KMS-11 (cell line): ENCODE measurements around the gene MNX1.

Source experiments
- H2AFZ ChIP-seq: fragments of 200-600 bp; sonication (generic); 2 replicates; pipeline ENCODE4 v1.6.1; 2016; ENCODE audit warnings: antibody characterized with exemption, mixed run types, low read depth
- H3K27ac ChIP-seq: fragments of 200-600 bp; sonication (generic); 2 replicates; pipeline ENCODE4 v1.6.1; 2016; ENCODE audit warnings: mild to moderate bottlenecking, mixed run types
- H3K27me3 ChIP-seq: fragments of 200-600 bp; sonication (generic); 2 replicates; pipeline ENCODE4 v1.6.1; 2017; ENCODE audit warnings: mild to moderate bottlenecking, low read depth, mixed run types, moderate library complexity; ENCODE audit not compliant: insufficient read depth
- H3K36me3 ChIP-seq: fragments of 200-600 bp; sonication (generic); 2 replicates; pipeline ENCODE4 v1.6.1; 2017; ENCODE audit warnings: mild to moderate bottlenecking, mixed run types; ENCODE audit not compliant: insufficient read depth
- H3K4me1 ChIP-seq: fragments of 200-600 bp; sonication (generic); 2 replicates; pipeline ENCODE4 v1.6.1; 2016; ENCODE audit warnings: mild to moderate bottlenecking, low read depth, mixed run types; ENCODE audit not compliant: poor library complexity, severe bottlenecking
- H3K4me2 ChIP-seq: fragments of 200-600 bp; sonication (generic); 2 replicates; pipeline ENCODE4 v1.7.0; 2016; ENCODE audit warnings: mild to moderate bottlenecking, mixed run types
- H3K4me3 ChIP-seq: fragments of 200-600 bp; sonication (generic); IDR thresholded peaks from 2 replicates; pipeline ENCODE4 v1.6.1; 2017; ENCODE audit warnings: low read depth, low read length, mixed read lengths; ENCODE audit not compliant: insufficient read depth
- H3K79me2 ChIP-seq: fragments of 200-600 bp; sonication (generic); 2 replicates; pipeline ENCODE4 v1.6.1; 2016; ENCODE audit warnings: low read depth, mixed run types; ENCODE audit not compliant: insufficient read depth
- H3K9ac ChIP-seq: fragments of 200-600 bp; sonication (generic); 2 replicates; pipeline ENCODE4 v1.6.1; 2016; ENCODE audit warnings: mild to moderate bottlenecking, mixed run types
- H4K20me1 ChIP-seq: fragments of 200-600 bp; sonication (generic); 2 replicates; pipeline ENCODE4 v1.6.1; 2016; ENCODE audit warnings: mild to moderate bottlenecking, mixed run types; ENCODE audit not compliant: insufficient read depth
- TF ChIP-seq, protein P1 (sequence below): fragments of 200-600 bp; sonication (generic); conservative IDR thresholded peaks from 2 replicates; pipeline ENCODE4 v1.6.1; 2017; ENCODE audit warnings: low read depth, mild to moderate bottlenecking, antibody characterized with exemption, low read length, moderate library complexity, mixed read lengths

Gene MNX1

DNA sequence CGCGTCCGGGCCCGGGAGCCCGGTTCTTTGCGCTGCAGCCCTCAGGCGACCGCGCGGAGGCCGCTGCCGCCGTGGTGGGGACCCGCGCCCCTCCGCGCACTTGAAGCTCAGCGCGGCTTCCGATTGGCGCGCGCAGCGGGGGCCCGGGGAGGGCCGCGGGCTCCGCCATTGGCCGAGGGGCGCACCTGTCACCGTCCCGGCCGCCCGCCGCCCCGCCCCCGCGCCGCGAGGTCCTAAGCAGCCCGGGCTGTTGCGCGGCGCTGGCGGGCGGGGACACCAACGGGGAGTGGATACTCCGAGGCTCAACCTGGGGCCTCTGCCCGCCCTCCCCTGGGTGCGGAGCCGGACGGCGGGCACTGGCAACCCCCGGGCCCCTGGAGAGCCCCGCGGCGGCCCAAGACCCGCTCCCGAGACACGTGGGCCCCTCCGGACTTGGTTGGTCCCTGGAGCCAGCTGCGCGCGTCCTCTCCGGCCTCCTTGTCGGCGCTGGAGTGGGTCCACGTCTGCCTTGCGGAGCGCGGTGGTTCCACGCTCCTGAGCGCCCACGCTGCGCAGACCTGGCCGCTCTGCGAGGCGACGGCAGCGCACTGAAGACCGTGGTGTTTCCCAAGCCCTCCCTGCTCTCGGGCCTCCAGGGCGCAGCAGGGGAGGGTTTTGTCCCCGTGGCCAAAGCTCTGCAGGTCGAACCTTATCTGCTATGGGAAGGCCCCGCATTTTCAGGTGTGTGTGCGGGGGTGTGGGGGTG, at the start of gene MNX1:
Gene MNX1 (minus strand): TSS at position 76 of the 745 bp plus-strand sequence. CDS start 313 bp downstream, outside the sequence.
- H3K4me2 ChIP-seq: peak within 1 kb of the TSS; percentile 89
- peak within 1 kb of the TSS; percentile 99 for H3K9ac ChIP-seq
- peaks cover 53% of the 10 kb centered on the region for H3K4me1 ChIP-seq
- no peaks in the 10 kb centered on the region for H3K27me3 ChIP-seq
- H3K79me2 ChIP-seq: peaks cover 82% of the 10 kb centered on the region
- TF ChIP-seq, protein P1, sequence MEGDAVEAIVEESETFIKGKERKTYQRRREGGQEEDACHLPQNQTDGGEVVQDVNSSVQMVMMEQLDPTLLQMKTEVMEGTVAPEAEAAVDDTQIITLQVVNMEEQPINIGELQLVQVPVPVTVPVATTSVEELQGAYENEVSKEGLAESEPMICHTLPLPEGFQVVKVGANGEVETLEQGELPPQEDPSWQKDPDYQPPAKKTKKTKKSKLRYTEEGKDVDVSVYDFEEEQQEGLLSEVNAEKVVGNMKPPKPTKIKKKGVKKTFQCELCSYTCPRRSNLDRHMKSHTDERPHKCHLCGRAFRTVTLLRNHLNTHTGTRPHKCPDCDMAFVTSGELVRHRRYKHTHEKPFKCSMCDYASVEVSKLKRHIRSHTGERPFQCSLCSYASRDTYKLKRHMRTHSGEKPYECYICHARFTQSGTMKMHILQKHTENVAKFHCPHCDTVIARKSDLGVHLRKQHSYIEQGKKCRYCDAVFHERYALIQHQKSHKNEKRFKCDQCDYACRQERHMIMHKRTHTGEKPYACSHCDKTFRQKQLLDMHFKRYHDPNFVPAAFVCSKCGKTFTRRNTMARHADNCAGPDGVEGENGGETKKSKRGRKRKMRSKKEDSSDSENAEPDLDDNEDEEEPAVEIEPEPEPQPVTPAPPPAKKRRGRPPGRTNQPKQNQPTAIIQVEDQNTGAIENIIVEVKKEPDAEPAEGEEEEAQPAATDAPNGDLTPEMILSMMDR: no peak
- H4K20me1 ChIP-seq: no peaks in the 10 kb centered on the region
- peak within 1 kb of the TSS; percentile 56 for H2AFZ ChIP-seq
- peak within 1 kb of the TSS; percentile 84 for H3K4me3 ChIP-seq
- peaks cover 5% of the 10 kb centered on the region; the same call in 1 of the 2 replicates for H3K36me3 ChIP-seq
- H3K27ac ChIP-seq: peak within 1 kb of the TSS; percentile 92

DNA sequence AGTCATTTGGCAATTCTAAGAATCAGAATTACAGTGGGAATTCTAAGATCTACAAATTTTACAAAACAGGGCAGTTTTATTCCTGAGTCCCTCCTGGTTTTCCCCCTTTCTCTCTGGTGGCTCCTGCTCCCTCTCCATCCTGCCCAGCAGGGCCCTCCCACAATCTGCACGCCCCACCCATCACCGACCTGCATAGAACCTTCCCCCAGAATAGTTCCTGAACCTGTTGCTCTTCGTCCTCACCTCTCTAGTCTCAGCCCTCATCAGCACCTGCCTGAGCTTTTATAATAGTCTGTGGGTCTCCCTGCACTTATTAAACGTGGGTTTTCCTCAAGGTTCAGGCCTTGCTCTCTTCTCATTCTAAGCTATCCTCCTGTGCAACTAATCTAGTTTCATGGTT, 49.1 kb upstream of the MNX1 start:
- H3K27me3 ChIP-seq: no peaks in the 10 kb centered on the region
- no peaks in the 10 kb centered on the region for H3K79me2 ChIP-seq
- no peaks in the 10 kb centered on the region for H3K4me1 ChIP-seq
- H3K4me3 ChIP-seq: no peak overlapping the region
- H4K20me1 ChIP-seq: no peaks in the 10 kb centered on the region
- H3K27ac ChIP-seq: no peak overlapping the region
- no peak overlapping the region for H3K4me2 ChIP-seq
- H3K9ac ChIP-seq: no peak overlapping the region
- H3K36me3 ChIP-seq: no peaks in the 10 kb centered on the region
- no peak overlapping the region for H2AFZ ChIP-seq
- TF ChIP-seq, protein P1: no peak

DNA sequence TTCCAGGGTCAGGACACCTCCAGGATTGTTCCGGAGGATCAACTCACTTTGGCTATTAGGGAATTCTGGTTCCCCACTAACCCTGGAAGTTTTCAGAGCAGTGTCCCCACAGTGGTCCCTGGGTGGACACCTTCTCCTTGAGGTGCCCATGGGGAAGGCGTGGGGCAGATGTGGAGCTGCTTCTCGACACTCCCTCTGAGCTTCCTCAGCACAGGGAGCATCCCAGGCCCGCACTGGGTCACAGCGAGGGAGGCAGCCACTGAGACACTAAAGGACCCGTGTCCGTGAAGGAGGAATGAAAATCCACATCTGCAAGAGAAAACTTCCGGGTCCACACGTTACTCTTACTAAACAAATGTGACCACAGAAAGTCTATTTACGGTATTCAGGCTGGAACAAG, 48.2 kb upstream of the MNX1 start:
- no peaks in the 10 kb centered on the region for H3K27me3 ChIP-seq
- no peak overlapping the region for H3K9ac ChIP-seq
- no peaks in the 10 kb centered on the region for H3K36me3 ChIP-seq
- H3K27ac ChIP-seq: no peak overlapping the region
- H2AFZ ChIP-seq: no peak overlapping the region
- H3K4me1 ChIP-seq: no peaks in the 10 kb centered on the region
- H3K4me3 ChIP-seq: no peak overlapping the region
- no peaks in the 10 kb centered on the region for H4K20me1 ChIP-seq
- TF ChIP-seq, protein P1: no peak
- no peak overlapping the region for H3K4me2 ChIP-seq
- H3K79me2 ChIP-seq: no peaks in the 10 kb centered on the region

DNA sequence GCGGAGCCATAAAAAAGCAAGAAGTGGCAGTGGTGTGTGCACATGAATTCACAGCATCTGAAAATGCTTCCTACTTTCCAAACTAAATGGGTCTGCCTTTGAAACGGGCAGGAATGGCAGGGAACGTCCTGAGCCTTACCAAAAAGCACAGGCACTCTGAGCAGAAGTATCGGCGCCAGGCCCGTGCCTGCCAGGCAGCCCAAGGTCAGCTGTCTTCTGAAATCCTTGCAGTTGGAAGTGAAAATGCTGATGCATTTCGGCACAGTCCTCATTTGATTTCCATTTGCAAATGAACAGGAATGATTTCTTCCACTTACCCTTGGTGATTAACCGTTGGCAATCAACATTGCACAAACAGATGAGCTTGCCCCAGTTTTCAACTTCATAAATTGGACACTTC, 47.6 kb upstream of the MNX1 start:
- no peaks in the 10 kb centered on the region for H3K4me1 ChIP-seq

More for the DNA sequence above, 47.6 kb upstream of the MNX1 start:
- no peak overlapping the region for H3K4me3 ChIP-seq
- no peak overlapping the region for H3K9ac ChIP-seq
- no peaks in the 10 kb centered on the region for H3K36me3 ChIP-seq
- no peak overlapping the region for H3K4me2 ChIP-seq
- no peaks in the 10 kb centered on the region for H3K79me2 ChIP-seq
- H4K20me1 ChIP-seq: no peaks in the 10 kb centered on the region
- TF ChIP-seq, protein P1: no peak
- H3K27ac ChIP-seq: no peak overlapping the region
- H2AFZ ChIP-seq: no peak overlapping the region
- H3K27me3 ChIP-seq: no peaks in the 10 kb centered on the region
